ENCODE measurements around the gene TUBGCP2. TPM values are rescaled to one million over a fixed set of nuclear protein-coding genes. Genes with fewer than 3 reads are reported as not detected.

TUBGCP2 gene
- total RNA-seq, 1 donor from 2014 or later, result 76.0 TPM

DNA sequence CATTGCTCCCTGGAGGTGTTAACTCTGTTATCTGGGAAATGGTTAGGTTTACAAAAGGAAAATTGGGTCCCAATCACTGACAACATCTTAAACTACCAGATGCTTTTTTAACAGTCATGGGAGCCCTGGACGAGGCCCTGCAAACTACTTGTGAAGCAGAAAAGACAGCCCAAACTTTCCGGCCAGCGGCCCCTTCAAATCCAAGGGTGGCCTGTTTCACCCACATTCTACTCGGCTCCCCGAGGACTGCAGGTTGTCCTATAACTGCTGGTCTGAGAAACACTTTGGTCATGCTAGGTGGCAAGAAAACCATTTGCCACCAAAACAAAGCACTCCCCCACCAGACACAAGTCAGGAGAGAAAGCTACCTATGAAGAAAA, 2.6 kb downstream of the TUBGCP2 start:
- no peak for DNase-seq (ENCODE audit: low read depth)

DNA sequence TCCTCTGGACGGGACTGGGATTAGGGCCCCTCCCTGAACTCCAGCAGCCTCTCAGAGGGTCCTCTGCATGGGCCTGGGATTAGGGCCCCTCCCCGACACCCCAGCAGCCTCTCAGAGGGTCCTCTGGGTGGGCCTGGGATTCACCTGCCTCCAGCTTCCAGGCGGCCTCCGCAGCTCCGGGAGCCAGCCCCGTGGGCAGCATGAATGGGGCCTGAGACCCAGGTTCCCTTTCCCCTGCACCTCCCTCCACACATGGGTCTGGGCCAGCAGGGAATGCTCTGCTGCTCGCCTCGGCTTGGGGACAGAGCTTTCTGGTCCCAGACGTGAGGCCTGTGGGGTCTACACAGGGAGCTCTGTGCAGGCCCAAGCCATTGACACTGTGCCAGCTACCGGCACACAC, 5.5 kb downstream of the TUBGCP2 start:
- no peak for DNase-seq (ENCODE audit: low read depth)

DNA sequence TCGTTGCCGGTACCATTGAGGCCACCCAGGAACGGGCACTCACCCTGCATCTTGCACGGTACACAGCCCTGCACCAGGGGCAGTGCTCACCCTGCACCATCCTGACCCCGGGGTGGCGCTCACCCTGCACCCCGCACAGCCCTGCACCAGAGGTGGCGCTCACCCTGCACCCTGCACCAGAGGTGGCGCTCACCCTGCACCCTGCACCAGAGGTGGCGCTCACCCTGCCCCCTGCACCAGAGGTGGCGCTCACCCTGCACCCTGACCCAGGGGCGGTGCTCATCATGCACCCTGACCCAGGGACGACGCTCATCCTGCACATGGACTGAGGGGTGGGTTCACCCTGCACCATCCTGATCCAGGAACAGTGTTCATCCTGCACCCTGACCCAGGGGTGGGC, 6.4 kb downstream of the TUBGCP2 start:
- DNase-seq (ENCODE audit: low read depth), result no peak

DNA sequence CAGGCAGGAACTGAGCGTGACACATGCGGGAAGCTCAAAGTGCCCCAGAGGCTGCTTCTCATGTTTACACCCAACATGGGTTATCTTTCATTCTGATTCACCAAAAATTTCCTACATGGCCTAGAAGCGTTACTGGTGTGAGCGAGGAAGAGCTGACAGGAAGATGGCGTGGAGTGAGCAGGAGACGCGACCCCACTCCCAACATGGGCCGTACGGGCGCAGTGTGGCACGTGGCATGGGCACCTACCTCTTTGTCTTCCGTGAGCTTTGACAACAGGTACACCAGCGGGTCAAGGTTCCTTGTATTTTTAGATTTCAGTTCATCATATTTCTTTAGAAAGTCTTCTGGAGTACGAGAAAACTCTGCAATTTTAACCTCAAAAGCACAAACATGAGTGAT, 8.9 kb downstream of the TUBGCP2 start:
- DNase-seq (ENCODE audit: low read depth), result no peak

DNA sequence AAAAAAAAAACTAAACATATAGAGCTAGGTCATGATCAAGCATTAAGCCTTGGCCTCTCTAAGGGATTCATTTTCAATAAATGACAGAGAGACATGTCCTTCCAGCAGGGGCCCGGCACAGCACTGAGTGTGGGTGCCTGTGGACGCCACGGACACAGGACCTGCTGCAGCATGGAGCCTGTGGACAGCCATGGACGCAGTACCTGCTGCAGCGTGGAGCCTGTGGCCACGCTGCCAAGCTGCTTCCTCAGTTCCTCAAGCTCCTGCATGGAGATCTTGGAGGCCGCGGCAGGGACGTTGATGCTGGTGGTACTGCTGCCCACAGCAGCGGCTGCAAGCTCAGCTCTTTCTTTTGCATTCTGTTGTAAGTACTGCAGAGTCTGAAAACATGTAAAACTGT, 9.4 kb downstream of the TUBGCP2 start:
- DNase-seq (ENCODE audit: low read depth), result no peak

DNA sequence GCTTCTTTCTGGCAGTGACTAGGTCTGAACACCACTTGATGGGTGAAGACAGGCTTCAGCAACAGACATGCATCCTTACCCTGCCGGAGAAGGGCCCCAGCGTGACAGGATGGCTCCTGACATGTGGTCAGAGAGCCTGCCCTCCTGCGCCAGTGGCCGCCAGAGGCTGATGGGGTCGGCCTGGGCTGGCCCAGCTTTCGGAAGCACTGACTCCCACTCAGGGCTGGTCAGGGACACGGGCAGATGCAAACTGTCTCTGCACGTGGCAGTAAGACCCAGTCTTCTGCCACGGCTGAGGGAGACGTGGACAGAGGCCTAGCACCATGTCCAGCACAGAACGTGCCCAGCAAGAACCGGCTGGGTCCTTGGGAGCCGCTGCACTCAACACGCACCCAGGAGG, 10.2 kb downstream of the TUBGCP2 start:
- DNase-seq (ENCODE audit: low read depth), result no peak

DNA sequence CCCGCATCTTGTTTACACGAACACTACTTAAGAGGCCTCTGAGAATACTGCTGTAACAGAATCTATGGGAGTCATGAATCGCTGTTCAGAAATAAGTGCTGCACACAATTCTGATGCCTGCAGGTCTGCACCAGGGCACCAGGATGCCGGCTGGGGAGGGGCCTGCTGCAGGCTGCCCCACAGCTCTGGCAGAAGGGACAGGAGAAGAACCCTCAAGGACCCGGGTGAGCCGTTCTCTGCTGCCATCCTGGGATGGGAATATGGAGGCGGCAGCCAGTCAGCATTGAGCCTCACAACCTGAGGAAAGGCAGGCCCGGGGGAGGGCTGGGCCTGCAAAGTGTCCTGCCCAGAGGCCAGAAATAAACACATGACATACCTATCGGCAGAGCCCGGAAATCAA, 11.2 kb downstream of the TUBGCP2 start:
- DNase-seq (ENCODE audit: low read depth), result no peak

DNA sequence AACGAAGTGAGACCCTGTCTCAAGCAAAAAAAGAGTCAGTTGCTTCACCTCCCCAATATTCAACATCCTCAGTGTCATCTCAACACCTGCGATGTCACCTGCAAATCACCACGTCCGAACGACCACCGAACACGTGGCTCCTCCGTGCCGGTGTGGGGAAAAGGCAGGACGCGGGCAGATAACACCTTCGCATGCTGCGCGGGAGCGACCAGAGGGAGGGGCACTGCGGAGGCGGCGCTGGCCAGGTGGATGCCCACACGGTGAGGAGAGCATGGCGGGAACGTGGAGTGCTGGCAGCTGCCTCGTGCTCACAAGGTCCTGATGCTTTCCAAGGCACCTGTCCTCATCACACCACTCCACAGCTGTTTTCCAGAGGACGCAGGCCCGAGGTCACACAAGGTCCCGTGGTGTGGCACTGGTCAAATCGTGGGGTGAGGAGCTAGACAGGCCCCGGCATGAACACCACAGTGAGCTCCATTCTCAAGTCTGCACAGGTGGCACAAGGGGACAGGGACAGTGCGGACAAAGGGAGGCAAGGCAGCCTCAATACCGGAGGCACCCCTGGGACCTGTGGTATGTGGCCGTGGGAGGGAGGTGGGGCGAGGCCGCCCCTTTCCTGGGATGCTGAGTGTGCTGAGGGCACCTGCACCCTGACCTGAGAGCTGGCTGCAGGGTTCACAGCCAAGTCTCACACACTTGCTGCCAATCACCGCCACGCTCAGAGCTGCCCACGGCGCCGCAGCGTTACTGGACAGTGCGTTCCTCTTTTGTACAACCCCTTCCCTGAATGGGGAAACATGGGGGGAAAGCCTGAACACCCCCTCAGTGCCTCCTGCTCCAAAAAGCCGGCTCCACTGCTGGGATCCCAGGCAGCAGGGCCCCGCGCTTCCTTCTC, 13.0 kb downstream of the TUBGCP2 start:
- DNase-seq (ENCODE audit: low read depth), result no peak

DNA sequence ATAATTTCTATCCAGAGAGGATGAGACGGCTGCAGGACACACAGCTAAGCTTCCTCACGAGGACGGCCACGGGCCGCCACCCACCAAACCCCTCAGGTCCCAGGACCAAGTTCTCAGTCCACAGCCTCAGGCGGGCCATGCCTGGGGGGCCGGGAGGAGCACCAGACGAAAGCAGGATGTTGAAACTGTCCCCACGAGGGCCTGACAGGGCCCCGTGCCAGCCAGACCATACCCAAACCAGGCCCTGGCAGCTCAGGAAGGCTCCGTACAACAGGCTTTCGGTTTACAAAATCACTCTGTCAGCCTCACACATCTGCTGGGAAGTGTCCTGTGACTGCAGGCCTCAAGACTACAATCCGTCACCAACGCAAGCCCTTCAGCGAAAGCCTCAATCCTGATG, 14.5 kb downstream of the TUBGCP2 start:
- no peak for DNase-seq (ENCODE audit: low read depth)

DNA sequence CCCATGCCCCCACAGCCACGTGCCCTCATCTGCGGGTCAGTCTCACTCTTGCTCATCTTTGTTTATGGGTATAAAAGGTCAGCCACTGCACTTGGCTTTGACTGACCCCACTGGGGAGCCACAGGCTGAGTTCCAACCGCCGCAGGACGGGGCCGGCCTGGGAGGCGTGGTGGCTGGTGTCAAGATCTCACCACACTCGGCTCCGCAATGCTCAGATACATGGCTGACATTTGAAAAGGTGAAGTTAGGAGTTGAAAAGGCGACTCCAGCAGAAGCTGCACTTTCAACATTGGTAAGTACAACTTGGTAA, 14.9 kb downstream of the TUBGCP2 start:
- no peak for DNase-seq (ENCODE audit: low read depth)

DNA sequence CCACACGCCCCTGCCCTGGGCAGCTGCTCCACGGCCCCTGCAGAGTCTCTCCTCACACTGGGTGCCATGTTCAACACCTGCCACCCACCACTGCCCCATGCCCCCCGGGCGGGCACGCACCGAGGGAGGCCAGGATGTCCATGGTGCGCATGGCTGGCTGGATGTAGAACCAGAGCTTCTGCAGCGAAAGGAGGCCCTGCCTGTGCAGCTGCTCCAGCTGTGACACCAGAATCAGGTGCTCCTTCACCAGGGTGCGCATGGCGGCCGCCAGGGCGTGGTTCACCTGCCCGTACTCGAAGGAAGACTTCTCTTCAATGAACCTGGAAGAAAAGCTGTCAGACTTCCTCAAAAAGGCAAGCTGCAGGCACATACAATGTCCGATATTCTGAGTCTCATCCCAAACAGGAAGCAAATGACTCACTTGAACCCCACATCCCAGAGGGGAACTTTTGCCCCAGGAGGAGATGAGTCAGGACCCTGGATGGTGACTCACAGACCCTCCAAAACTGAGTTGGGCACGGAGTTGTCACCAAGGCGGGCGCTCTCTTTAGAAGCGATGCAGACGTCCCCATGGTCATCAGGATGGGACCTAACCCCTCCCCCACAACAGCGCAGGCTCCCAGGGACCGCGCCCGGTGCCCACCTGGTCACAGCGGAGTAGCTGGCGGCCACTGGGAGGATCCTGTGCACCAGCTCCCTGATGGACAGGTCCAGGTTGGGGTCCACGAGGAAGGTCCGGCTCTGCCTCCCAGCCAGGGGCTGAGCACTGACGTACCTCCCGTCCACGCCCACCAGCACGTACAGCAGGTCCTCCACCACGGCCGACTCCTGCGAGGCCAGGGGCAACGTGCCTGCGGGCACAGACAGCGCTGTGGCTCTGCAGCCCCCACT, 15.5 kb downstream of the TUBGCP2 start:
- DNase-seq (ENCODE audit: low read depth), result peak; percentile 46

DNA sequence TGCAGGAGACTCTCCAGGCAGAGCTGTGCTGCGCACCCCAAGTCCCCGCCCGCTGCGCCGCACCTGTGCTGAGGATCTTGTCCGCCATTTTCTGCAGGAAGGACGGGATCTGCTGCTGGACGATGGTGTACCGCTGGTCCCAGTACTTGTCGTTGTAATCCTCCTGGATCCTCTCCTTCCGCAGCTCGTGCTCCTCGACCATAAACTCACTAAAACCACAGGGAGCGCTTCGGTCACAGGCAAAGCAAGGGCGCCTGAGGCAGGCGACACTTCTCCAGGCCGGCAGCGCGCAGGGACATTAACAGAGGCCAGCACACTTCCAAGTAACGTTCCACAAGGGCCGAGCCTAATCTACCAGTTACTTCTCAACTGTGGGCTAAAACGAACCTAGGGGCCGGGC, 18.9 kb downstream of the TUBGCP2 start:
- DNase-seq (ENCODE audit: low read depth), result no peak

DNA sequence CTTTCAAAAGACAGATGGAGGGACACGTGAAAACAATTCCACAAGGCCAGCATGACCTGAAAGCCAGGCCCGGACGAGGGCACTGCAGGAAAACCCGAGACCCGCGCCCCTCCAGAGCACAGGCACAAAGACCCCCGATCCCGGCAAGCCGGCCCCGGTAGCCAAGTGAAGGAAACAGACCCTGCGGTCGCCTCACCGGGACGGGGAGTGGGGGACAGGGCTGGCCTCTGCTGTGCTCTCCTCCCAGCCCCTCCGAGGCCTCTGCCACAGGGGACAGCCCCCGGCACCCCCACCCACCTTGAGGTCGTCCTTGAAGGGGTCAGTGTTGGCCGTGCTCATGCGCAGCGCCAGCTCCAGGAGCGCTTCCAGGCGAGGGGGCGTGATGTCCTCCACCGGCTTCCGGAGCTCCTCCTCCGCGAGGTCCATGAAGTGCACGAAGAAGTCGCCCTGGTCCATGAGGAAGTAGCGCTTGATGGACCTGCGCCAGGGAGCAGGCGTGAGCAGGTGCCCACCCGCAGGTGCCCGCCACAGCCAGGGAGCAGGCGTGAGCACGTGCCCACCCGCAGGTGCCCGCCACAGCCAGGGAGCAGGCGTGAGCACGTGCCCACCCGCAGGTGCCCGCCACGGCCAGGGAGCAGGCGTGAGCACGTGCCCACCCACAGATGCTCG, 20.7 kb downstream of the TUBGCP2 start:
- DNase-seq (ENCODE audit: low read depth), result no peak

DNA sequence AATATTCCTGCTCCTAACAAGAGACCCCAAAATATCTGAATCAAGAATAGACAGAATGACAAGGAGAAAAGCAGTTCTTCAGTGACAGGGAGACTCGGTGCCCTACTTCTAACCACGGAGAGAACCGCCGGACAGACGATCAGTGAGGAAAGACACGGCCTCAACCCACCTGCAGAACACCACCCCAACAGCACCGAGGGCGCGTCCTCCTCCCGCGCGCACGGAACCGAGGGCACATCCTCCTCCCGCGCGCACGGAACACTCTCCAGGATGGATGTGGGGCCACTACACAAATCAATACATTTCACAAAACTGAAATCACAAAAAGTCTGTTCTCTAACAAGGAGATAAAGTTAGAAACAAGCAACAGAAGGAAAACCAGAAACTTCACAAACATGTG, 22.3 kb downstream of the TUBGCP2 start:
- DNase-seq (ENCODE audit: low read depth), result no peak

DNA sequence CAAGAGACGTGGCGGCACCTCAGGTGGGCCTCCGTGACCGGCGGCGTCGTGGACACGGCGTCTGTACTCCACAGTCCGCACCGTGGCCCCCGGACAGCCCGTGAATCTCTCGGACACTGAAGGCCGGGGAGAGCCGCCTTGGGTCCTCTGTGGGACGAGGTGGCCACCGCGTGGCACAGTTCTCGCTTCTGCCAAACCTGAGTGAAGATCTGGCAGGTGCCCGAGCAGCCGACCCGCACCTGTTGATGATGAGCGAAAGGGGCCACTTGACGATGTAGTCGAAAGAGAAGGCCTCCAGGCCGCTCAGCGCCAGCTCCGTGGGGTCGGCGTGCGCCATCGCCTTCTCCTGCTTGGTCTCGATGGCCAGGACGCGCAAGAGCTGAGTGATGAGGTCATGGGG, 23.5 kb downstream of the TUBGCP2 start:
- DNase-seq (ENCODE audit: low read depth), result no peak

DNA sequence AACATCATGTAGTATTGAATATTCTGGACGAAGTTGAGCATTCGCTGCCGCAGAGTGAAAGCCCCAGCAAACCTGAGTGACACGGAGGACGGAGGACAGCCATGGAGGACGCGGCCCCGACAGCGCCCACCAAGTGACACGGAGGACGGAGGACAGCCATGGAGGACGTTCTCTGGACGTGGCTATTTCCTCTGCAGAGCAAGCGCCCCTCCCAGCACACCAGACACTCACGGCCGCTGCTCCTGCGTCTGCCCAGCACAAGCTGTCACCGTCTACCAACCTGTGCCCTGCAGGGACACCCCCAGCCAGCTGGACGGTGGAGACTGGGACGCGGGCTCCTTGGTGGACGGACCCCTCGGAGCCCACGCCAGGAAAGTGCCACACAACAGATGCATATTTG, 24.7 kb downstream of the TUBGCP2 start:
- DNase-seq (ENCODE audit: low read depth), result no peak

DNA sequence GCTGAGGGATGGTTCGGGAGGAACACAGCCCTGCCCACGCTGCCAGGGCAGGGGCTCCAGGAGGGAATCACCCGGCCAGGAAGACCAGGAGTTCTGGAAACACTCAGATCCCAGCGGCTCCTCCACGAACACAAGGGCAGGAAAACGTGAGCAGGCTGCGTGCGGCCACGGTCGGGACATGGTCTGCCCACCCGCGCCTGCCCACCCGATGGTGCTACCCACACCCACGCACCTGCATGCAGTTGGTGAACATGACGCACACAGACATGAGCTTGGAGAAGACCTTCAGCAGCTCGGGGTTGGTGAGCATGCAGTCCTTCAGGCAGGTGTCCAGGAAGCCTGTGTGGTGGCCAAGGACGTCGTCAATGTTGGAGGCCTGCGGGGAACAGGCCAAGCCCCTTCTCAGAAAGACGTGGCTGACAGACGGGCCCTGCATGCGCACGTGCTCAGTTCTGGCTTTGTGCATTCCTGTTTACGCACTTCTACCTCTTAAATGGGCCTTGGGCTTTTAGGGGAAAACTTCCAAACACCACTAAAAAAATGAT, 25.8 kb downstream of the TUBGCP2 start:
- no peak for DNase-seq (ENCODE audit: low read depth)

DNA sequence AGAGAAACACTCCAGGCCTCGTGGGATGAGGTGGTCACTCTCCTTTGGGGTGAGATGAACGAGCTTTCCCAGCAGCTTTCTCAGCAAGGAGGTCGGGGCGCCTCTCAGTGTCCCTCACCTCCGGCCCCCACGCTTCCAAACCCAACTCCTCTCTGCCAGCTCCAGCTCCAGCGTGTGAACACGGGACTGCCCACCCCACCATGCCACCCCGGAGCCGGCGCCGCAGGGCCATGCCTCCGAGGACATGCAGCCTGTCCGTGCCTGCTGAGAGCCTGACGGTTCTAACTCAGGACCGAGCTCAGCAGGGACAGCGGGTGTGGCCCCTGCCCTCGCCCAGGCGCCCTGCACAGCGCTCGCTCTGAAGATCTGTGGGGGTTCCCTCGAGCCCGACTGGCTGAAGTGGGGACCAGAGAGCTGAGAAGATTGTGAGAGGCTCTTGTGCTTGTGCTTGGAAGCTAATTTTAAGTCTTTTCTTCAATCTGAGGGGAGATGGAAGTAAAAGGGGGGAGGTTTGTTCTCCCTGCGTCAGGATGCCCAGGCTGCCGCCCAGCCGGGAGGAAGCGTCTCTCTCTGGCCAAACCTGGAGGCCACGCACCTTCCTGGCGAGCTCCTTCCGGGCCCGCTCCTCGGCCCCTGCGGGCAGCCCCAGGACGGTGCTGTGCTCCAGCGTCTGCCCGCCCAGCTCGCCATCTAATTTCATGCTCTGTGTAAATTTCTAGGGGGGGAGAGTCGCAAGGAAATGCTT, 26.9 kb downstream of the TUBGCP2 start:
- no peak for DNase-seq (ENCODE audit: low read depth)

DNA sequence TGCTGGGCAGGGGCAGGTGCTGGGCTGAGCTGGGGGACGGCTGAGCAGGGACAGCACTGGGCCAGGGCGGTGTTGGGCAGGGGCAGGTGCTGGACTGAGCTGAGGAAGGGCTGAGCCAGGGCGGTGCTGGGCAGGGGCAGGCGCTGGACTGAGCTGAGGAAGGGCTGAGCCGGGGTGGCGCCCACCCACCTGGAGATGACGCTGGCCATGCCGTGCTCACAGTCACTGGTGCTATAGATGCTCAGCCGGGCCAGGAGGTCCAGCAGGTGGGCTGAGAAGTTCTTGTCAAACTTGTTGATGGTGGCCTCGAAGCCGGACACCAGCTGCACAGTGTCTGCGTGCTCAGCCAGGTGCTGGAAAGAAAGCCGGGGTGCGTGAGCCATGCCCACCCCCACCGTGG, 27.6 kb downstream of the TUBGCP2 start:
- DNase-seq (ENCODE audit: low read depth), result no peak

DNA sequence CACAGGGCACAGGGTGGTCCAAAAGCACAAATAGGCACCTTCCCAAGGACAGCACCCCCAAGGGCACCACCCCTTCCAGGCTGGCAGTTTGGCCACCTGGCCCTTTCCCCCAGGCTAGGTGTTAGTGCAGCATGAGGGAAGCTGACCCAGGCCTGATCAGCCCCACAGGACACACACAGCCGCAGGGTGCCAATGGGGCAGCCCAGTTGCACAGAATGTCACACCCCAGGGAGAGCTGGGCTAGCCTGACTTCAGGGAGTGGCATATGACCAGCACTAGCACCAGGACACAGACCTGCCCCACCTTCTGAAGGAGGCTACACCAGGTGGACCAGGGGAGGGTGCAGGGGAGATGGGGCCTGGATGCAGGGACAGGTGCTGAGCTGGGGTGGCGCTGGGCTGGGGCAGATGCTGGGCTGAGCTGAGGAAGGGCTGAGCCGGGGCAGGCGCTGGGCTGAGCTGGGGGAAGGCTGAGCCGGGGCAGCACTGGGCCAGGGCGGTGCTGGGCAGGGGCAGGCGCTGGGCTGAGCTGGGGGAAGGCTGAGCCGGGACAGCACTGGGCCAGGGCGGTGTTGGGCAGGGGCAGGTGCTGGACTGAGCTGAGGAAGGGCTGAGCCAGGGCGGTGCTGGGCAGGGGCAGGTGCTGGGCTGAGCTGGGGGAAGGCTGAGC, 28.1 kb downstream of the TUBGCP2 start:
- DNase-seq (ENCODE audit: low read depth), result no peak

Data from renal cortical epithelial cell (primary cell).